PC-3 (cell line): ENCODE data around the gene KIAA1549. TPM values are rescaled to one million over a fixed set of nuclear protein-coding genes. Genes with fewer than 3 reads are reported as not detected.

Experiments used
- ATAC-seq: fragments of 200-7000 bp; cut with Tn5 transposase; 2 replicates; pipeline ENCODE4 v1.9.1; 2020; ENCODE audit warnings: mild to moderate bottlenecking, moderate library complexity
- BruUV-seq: library from RNA; stranded (reverse); fragments of 400-500 nt; replicated peaks from 2 replicates; lab custom pipeline; 2021; lab: Mats Ljungman, UMichigan
- CTCF ChIA-PET: fragments of 300-600 bp; sonication (Branson Sonifier 250); formaldehyde crosslinking; loops from one replicate; lab custom pipeline; 2022; ENCODE audit warnings: antibody characterized with exemption; lab: Charles Lee
- POLR2A ChIA-PET: fragments of 300-600 bp; sonication (Branson Sonifier 250); formaldehyde crosslinking; loops from one replicate; lab custom pipeline; 2022; ENCODE audit warnings: antibody characterized with exemption; ENCODE audit not compliant: unreplicated experiment; lab: Charles Lee
- DNase-seq: peaks from one replicate; pipeline ENCODE4 v3.0.0-alpha.2; 2015
- H2AFZ ChIP-seq: fragments of 300-600 bp; sonication (generic); 2 replicates; pipeline ENCODE4 v1.6.0; 2016; ENCODE audit warnings: antibody characterized with exemption, low read length
- H3F3A ChIP-seq: fragments of 300-600 bp; sonication (generic); one replicate; pipeline ENCODE4 v1.6.0; 2017; ENCODE audit warnings: antibody characterized with exemption, low read length, control low read depth, mild to moderate bottlenecking; ENCODE audit not compliant: unreplicated experiment
- H3K27ac ChIP-seq: fragments of 300-600 bp; sonication (generic); 2 replicates; pipeline ENCODE4 v1.5.1; 2016; ENCODE audit warnings: mild to moderate bottlenecking, low read length
- H3K27me3 ChIP-seq: fragments of 300-600 bp; sonication (generic); 2 replicates; pipeline ENCODE4 v1.6.1; 2016; ENCODE audit warnings: low read length, mixed read lengths
- H3K36me3 ChIP-seq: fragments of 300-600 bp; sonication (generic); 2 replicates; pipeline ENCODE4 v1.6.1; 2016; ENCODE audit warnings: low read depth, mixed run types, low read length, mixed read lengths
- H3K4me1 ChIP-seq: fragments of 300-600 bp; sonication (generic); 2 replicates; pipeline ENCODE4 v1.5.1; 2016; ENCODE audit warnings: low read length; ENCODE audit not compliant: insufficient read depth
- H3K4me2 ChIP-seq: fragments of 300-600 bp; sonication (generic); 2 replicates; pipeline ENCODE4 v1.6.0; 2016; ENCODE audit warnings: low read length
- H3K4me3 ChIP-seq: fragments of 300-600 bp; sonication (generic); 2 replicates; pipeline ENCODE4 v1.5.1; 2016; ENCODE audit warnings: mild to moderate bottlenecking, low read length, mixed read lengths
- H3K79me2 ChIP-seq: fragments of 300-600 bp; sonication (generic); 2 replicates; pipeline ENCODE4 v1.6.1; 2017; ENCODE audit warnings: low read length, mixed read lengths
- H3K9ac ChIP-seq: fragments of 300-600 bp; sonication (generic); 2 replicates; pipeline ENCODE4 v1.6.0; 2016; ENCODE audit warnings: mild to moderate bottlenecking, low read length
- H3K9me2 ChIP-seq: fragments of 300-600 bp; sonication (generic); replicated peaks from 2 replicates; pipeline ENCODE4 v1.6.1; 2016; ENCODE audit warnings: mixed run types, low read length, mixed read lengths
- H3K9me3 ChIP-seq: fragments of 300-600 bp; sonication (generic); 2 replicates; pipeline ENCODE4 v1.6.1; 2016; ENCODE audit warnings: low read length, mixed read lengths
- H4K20me1 ChIP-seq: fragments of 300-600 bp; sonication (generic); 2 replicates; pipeline ENCODE4 v1.6.1; 2016; ENCODE audit warnings: low read length, mixed read lengths
- EZH2 ChIP-seq: fragments of 300-600 bp; sonication (generic); IDR thresholded peaks from one replicate; pipeline ENCODE4 v1.6.1; 2017; ENCODE audit warnings: antibody characterized with exemption, mild to moderate bottlenecking, low read length; ENCODE audit not compliant: unreplicated experiment
- EZH2phosphoT487 ChIP-seq: fragments of 300-600 bp; sonication (generic); IDR thresholded peaks from 2 replicates; pipeline ENCODE4 v1.6.1; 2018; ENCODE audit warnings: mild to moderate bottlenecking, antibody characterized with exemption, low read length, borderline replicate concordance
- intact Hi-C: fragments of 100-400 bp; cut with micrococcal nuclease; formaldehyde crosslinking; loops from 2 replicates; pipeline ENCODE4 v1.9.0; 2023
- total RNA-seq: library from RNA; depleted of rRNA; stranded (reverse); fragments of >200 nt; gene quantifications from 2 replicates; pipeline ENCODE4 v1.2.3, GENCODE V29; 2014
- TF ChIP-seq, protein P1 (sequence below): fragments of 300-600 bp; sonication (generic); conservative IDR thresholded peaks from 2 replicates; pipeline ENCODE4 v1.5.1; 2017; ENCODE audit warnings: antibody characterized with exemption, low read depth, mild to moderate bottlenecking, low read length

The KIAA1549 gene
- total RNA-seq, 1 experiment from 2014 or later, result 8.2 TPM

- 0 out of 2 replicates have a peak overlapping the region, but pooled peaks have one; percentile 22 for H3K27ac ChIP-seq
- no peak overlapping the region for H3K4me3 ChIP-seq
- H3K9ac ChIP-seq, result no peak overlapping the region
- no peak for TF ChIP-seq EZH2
- TF ChIP-seq, protein P1, sequence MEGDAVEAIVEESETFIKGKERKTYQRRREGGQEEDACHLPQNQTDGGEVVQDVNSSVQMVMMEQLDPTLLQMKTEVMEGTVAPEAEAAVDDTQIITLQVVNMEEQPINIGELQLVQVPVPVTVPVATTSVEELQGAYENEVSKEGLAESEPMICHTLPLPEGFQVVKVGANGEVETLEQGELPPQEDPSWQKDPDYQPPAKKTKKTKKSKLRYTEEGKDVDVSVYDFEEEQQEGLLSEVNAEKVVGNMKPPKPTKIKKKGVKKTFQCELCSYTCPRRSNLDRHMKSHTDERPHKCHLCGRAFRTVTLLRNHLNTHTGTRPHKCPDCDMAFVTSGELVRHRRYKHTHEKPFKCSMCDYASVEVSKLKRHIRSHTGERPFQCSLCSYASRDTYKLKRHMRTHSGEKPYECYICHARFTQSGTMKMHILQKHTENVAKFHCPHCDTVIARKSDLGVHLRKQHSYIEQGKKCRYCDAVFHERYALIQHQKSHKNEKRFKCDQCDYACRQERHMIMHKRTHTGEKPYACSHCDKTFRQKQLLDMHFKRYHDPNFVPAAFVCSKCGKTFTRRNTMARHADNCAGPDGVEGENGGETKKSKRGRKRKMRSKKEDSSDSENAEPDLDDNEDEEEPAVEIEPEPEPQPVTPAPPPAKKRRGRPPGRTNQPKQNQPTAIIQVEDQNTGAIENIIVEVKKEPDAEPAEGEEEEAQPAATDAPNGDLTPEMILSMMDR, result no peak
- no peak for TF ChIP-seq EZH2phosphoT487
- no peak overlapping the region for H2AFZ ChIP-seq
- H3K79me2 ChIP-seq, result no peaks in the 10 kb centered on the region
- H3K36me3 ChIP-seq, result peaks cover 12% of the 10 kb centered on the region; the same call in 1 of the 2 replicates
- no TSS peak for BruUV-seq
- intact Hi-C loops, result no loop called here
- H3K4me2 ChIP-seq, result no peak overlapping the region
- no peaks in the 10 kb centered on the region for H3K27me3 ChIP-seq
- H3K4me1 ChIP-seq, result peaks cover 20% of the 10 kb centered on the region
- ChIA-PET POLR2A (no interaction called here), CTCF (no interaction called here)
- H3K9me2 ChIP-seq, result no peaks in the 10 kb centered on the region
- H3F3A ChIP-seq, result no peaks in the 10 kb centered on the region
- no peaks in the 10 kb centered on the region for H3K9me3 ChIP-seq
- ATAC-seq (no peak), DNase-seq (no peak)
- H4K20me1 ChIP-seq, result no peaks in the 10 kb centered on the region
These were observed 99.5 kb downstream of the KIAA1549 start for GRCh38 chr7:138881579-138882188.

- ATAC-seq (no peak), DNase-seq (no peak)
- CTCF ChIA-PET, result no interaction called here
- Histone ChIP-seq H3K4me1 (peaks cover 22% of the 10 kb centered on the region), H3K4me3 (no peak overlapping the region), H3K9ac (no peak overlapping the region), H3K79me2 (no peaks in the 10 kb centered on the region), H3K27me3 (no peaks in the 10 kb centered on the region), H3K36me3 (peaks cover 12% of the 10 kb centered on the region; the same call in 1 of the 2 replicates), H3K4me2 (no peak overlapping the region), H3K9me3 (no peaks in the 10 kb centered on the region), H2AFZ (no peak overlapping the region), H3F3A (no peaks in the 10 kb centered on the region), H3K9me2 (no peaks in the 10 kb centered on the region), H4K20me1 (no peaks in the 10 kb centered on the region), H3K27ac (peak overlapping the region; percentile 7; the same call in 1 of the 2 replicates)
- BruUV-seq, result no TSS peak
- intact Hi-C loops, result no loop called here
- TF ChIP-seq, protein P1, result no peak
- TF ChIP-seq EZH2 (no peak), EZH2phosphoT487 (no peak)
- POLR2A ChIA-PET, result no interaction called here
These were observed 100.2 kb downstream of the KIAA1549 start for GRCh38 chr7:138880881-138881578.

DNA sequence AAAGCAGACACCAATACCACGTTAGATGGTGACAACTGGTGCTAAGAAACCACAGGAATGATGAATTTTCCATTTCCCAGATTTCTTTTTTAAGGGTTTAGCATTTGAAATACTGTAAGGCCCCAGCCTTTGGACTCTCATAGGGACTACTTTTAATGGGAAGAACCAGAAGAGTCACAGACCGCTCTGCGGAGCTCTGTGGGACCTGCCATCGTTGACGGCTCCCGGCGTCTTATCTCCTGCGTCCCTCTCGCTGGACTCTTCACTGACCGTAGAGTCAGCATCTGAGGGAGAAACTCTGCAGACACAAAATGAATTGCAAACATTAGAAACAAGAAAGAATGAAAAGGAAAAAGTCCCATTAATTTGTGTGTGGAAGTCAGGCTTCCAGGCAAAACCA lies 101.8 kb downstream of the KIAA1549 start:
- no peak overlapping the region for H2AFZ ChIP-seq
- intact Hi-C loops, result no loop called here
- ATAC-seq (no peak), DNase-seq (no peak)
- no peaks in the 10 kb centered on the region for H4K20me1 ChIP-seq
- no peaks in the 10 kb centered on the region for H3K79me2 ChIP-seq
- BruUV-seq, result no TSS peak
- H3K27ac ChIP-seq, result no peak overlapping the region
- CTCF ChIA-PET, result no interaction called here
- H3K4me2 ChIP-seq, result no peak overlapping the region
- TF ChIP-seq EZH2 (no peak), EZH2phosphoT487 (no peak)
- TF ChIP-seq, protein P1, result no peak
- H3K9me2 ChIP-seq, result no peaks in the 10 kb centered on the region
- H3F3A ChIP-seq, result no peaks in the 10 kb centered on the region
- POLR2A ChIA-PET, result no interaction called here
- H3K9me3 ChIP-seq, result no peaks in the 10 kb centered on the region
- H3K36me3 ChIP-seq, result peaks cover 12% of the 10 kb centered on the region; the same call in 1 of the 2 replicates
- no peak overlapping the region for H3K4me3 ChIP-seq
- H3K9ac ChIP-seq, result no peak overlapping the region
- peaks cover 35% of the 10 kb centered on the region for H3K4me1 ChIP-seq
- no peaks in the 10 kb centered on the region for H3K27me3 ChIP-seq
